Skin of body (tissue), 2 donors: ENCODE results near the gene OSM. TPM values are rescaled to one million over a fixed set of nuclear protein-coding genes. Genes with fewer than 3 reads are reported as not detected.

Experiments used
- DNase-seq: peaks from one replicate; lab custom pipeline; 2025; lab: John Stamatoyannopoulos, UW
- total RNA-seq: library from RNA; depleted of rRNA; stranded (reverse); fragments of >200 nt; gene quantifications from one replicate; pipeline ENCODE4 v1.2.3, GENCODE V29; 2014

The OSM gene
- total RNA-seq, 1 donor from 2014 or later = 1.3 TPM

DNA sequence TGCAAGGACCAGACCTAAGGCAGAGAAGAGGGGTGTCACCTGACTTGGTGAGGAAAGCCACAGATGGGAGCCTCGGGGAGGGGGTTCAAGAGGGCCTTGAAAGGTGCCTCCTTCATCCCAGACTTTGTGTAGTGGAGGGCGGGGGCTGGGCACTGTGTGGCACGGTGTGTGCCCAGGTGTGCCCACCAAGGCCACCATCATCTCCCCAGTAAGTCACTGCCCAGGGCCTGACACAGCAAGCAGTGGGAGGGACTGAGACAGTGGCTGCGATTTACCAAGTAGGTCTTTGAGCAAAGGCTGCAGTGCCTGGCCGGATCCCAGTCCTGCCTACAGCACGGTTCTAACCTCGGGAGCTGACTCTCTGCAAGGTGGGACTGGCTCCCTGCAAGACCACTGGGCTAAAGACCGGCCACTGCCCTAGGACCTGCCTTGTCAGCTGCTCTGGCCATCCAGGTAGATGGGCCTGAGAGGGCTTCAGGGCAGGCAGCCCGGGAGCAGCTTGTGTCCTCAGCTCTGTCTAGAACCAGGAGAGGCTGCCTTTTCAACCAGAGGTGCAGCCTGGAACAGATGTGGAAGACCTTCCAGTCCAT is 1.4 kb downstream of the OSM start:
- DNase-seq = no peak

DNA sequence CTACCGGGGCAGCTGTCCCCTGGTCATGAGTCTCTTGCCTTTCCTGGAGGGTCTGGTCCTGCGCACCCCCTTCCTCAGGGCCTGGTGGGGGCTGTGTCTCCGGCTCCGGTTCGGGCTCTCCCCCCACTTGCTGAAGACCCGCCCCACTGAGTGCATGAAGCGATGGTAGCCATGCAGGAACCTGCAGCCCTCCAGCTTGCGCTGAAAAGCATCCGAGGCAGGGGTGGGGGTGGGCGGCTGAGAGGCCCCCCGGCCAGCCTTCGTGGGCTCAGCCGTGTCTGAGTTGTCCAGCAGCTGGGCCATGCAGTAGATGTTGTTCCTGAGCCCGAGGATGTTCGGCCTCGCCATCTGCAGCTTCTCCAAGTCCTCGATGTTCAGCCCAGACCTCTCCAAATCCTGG is 2.8 kb downstream of the OSM start:
- no peak for DNase-seq

DNA sequence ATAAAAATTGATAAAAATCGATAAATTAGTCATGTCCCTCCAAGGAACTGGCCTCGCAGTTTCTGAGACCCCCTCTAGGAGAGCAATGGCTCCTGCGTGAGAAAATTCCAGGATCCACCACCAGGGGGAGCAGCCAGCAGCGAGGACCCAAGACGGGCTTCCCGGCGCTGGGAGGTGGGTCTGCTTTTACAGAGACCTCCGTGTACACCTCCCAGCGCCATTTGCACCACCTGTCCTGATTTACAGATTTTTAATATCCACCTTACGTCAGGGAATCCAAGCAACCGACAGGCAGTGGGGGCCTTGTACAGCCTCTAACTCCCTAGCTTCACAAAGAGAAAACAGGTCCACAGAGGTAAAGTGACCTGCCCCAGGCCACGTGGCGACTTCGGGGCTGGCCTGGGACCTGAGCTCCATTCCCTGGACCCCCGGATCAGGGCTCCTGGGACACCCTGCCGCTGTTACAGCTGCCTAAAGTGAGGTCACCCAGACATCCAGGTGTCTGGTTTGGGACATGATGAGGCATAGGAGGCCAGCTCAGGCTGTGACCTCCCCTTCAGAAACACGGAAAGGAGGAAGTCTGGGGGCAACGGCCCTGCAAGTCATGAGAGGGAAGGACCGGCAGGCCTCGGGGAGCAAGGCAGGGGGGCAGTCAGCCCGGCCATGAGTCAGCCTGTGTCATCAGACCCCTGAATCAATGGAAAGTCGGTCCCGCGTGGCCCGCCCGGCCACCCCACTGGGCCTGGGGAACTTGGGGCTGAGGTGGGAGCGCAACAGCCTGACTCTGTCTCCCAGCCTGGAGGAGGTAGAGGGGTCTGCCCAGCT is 3.5 kb downstream of the OSM start:
- peak; percentile 40 for DNase-seq

DNA sequence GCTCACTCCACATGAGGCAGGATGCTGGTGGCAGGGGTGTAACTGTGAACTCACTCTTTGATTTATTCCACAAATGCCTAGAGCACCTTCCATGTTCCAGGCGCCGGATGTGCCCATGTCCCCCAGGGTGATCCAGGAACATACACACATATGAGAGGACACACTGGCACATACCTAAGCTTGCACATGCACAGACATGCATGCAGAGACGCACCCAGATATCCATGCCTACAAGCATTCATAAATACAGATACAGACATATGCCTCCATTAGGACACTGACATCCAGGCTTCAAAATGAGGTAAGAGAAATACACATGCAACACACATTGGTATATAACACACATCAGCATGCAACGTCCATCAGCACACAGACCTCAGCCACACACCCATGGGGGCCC is 4.5 kb downstream of the OSM start:
- DNase-seq = peak; percentile 15

DNA sequence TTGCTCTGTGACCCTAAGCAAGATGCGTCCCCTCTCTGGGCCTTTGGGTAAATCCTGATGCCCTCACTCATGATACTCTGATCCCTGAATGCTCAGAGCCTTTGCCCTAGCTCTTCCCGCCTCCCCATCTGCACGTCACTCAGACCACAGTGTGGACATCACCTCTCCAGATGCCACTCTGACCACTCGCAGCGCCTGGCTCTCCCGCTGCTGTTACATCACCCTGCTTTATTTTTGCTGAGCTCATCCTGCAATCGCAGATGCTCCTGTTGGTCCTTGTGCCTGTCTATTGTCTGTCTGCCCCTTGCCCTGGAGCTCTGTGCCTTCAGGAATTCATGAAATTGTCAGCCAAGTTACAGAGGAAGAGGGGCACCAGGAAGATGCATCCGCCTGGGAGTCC is 5.5 kb downstream of the OSM start:
- no peak for DNase-seq

DNA sequence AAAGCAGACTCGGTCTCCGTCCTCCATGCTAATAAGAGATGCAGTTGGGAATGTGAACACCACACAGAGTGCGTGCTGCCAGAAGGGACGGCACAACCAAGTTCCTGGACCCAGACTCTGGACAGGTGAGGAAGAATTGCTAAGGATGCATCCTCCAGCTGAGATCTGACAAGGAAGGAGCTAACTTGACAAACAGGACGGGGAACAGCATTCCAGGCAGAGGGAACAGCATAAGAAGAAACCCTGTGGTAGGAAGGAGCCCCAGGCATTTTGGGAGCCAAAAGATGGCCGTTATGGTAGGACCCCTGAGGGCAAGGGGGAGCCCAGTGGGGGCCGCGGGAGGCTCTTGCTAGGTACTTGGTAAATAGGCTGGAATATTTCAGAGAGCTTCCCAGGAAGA is 6.0 kb downstream of the OSM start:
- DNase-seq = no peak

DNA sequence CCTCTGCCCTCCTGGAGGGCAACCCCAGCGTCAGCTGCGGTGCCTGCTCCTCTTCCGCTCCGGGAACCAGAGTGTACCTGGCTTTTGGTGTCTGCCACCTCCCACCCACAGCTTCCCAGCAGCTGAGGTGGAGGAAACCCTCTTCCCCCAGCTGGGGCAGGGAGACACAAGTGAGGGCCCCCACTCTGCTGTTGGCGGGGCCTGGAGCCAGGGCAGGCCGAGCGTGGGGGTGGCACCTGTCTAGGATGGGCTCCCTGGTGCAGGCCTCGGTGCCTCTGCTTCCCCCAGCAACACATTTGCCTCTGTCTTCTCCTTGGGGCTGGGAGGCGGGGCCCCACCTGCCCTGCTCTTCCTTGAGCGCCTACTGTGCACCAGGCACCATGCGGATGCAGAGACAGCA is 6.4 kb downstream of the OSM start:
- DNase-seq = no peak

DNA sequence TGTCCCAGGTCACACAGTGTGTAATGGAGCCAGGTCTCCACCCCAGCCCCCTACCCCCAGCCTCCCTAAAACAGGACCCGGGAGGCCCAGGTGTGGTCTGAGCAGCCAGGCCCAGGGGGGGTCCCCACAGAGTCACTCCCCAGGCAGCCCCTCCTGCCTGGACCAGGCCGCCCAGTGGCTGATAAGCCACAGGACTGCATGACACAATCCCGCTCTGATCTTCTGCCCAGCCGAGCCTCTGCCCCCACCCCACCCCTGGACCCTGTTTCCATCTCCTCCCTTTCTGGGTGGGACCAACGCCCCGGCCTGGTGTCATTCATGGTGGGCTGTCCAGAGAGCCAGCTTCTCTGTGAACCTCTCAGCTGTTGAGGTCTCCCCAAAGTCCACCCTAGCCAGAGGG is 12.3 kb downstream of the OSM start:
- no peak for DNase-seq

DNA sequence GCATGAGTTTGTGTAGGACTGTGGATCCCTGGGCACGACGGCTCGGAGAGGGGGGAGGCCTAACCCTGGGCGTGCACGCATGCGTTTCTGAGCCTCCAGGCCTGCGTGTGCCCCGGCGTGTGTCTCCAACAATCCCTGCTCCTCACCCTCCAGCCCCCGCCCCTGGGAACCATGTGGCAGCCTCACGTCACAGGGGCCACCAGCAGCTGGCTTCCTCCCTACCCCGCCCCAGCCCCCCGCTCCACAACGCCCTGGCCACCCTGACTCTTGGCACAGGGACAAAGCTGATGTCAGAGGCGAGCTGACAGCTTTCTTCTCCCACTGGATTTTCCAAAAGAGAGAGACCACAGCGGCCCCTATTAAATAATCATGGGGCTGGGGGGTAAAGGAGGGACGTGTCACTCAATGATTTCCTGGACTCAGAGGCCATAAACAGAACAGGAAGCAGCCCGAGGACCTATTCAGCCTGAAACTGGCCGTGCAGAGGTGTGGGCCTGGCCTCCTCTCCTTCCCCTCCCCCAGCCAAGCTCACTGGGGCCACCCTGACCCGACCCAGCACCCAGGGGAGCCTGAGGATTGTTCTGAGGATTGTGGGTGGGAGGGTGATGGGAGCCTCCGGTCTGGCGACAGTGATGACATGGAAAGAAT is 13.3 kb downstream of the OSM start:
- DNase-seq = peak; percentile 77

DNA sequence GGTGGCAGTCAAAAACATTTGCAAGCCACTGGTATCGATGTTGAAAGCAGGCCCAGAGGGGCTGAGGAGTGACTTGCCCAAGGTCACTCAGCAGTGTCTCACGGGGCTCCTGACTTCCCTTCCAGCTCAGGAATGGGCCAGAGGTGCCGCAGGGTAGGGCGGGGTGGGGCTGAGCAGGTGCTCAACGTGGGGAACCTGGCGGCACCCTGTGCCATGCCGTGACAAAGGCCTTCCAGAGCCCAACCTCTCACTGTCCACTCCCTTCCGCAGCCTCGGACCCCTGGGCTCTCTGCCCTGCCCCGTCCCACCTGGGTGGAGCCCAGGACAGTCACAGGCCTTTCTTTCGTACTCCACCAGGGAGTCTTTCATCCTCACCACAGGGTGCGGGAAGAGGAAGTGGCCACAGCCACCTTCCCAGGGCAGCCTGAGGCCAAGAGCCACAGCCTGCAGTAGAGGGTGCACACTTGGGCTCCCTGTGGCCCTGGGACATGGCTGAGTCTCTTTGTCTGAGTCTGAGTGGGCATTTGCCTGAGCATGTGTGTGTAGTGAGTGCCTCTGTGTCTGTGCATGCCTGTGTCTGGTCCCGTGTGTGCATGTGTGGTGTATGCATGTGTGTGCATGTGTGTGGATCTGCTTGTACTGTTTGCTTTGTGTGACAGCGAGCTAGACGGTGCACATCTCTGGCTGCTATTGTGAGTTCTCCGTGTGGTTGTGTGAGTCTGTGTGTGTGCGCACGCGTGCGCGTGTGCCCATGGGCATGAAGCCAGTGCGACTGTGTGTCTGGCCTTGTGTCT is 14.0 kb downstream of the OSM start:
- peak; percentile 53 for DNase-seq

DNA sequence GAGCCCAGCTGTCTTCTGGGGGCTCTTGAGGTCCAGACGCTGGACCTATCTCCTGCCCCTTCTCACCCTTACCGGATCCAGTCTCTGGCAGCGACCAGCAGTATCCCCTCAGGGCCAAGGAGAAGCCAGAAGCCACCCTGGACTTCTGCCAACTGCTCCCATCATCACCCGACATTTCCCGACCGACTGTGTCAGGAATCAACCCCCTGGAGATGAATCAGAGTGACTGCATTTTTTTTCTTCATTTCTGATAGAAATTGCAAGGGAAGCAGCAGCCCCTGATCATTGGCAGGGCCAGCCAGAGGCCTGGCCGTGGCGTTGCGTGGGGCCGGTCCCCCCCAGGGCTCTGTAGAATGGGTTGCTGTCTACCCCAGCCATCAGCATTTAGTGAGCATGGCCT is 14.9 kb downstream of the OSM start:
- no peak for DNase-seq

DNA sequence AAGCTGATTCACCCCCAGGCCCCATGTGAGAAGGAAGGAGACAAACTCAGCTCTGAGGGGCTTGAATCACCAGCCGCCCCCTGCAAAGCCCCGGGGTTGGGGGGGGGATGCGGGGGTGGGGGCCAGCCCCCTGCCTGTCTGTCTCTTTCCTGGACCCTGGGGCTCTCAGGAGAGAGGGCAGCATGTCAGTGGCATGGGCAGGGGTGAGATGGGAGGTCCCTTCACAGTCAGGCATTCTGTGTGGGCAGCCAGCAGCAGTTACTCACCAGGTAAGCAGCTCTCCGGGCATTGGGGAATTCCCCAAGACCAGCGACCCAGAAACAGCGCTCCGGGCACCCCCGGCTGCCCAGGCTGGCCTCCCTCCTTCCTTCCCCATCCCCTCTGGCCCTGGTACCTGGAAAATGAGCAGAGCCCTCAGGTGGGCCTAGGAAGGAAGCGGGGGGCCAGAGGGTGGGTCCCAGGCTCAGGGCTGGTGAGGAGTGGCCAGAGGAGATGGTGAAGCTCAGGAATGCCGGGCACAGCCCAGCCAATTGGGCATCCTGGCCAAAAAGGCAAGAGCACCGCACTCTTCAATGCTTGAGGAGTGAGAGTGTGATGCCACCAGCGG is 15.9 kb downstream of the OSM start:
- DNase-seq = no peak

DNA sequence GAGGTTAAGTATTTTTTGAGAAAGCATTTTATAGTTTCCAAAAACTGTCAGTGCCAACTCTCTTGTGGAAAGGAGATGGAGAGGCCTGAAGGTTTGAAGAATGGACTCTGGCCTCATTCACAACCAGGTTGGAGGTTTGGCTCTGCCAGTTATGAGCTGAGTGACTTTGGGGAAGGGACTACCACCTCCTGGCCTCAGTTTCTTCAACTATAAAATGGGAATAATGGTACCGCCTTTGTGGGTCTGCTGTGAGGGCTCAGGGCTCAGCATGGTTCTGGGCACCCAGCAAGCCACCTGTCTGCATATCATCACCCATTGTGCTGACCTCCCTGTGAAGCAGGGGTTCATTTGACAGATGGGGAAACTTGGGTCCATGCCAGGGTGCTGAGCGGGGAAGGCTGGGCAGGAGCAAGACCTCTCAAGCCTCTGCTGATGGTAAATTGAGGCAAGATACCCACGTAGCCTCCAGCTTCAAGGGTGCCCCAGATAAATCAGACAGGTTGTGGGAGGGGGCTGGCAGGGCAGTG is 16.5 kb downstream of the OSM start:
- DNase-seq = no peak

DNA sequence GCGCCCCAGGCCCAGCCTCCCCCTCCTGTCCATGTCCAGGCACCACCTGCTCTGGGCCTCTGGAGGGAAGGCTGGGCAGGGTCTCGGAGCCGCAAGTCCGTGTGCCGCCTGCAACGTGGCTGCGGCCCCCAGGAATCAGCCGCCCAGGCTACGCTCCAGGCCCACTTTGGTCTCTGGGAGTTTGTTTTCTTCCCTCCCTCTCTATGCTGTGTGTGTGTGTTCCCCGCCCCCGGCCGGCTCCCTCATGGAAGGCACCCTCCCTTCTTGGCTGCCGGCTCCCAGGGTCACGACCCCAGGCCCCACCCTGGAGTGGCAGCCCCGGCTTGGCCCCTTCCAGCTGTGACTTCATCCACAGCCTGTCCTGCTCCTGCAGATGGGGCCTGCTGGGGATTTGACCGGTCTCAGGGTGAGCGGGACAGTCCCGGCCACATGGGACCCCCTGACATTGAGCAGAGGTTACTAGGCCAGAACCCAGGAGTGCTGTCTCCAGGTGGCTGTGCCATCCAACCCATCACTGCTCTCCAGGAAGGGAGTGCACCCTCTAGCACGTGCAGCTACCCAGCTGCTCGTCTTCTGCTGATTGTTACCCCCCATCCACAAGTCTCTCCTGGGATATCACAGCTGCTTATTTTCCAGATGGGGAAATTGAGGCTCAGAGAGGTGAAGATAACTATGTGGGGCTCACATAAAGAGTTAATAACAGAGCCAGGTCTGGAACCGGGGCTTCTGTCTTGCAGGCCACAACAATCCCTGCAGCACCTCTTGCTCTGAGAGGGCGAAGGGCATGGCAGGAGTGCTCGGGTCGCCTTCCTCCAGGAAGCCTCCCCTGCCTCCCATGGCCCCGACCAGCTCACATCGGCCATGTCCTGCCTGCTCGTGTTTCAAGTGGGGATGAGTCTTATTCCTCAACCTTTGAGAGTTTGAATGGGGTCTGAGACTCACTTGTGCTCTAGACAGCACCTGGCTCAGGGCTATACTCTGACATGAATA is 17.3 kb downstream of the OSM start:
- DNase-seq = peak; percentile 21

DNA sequence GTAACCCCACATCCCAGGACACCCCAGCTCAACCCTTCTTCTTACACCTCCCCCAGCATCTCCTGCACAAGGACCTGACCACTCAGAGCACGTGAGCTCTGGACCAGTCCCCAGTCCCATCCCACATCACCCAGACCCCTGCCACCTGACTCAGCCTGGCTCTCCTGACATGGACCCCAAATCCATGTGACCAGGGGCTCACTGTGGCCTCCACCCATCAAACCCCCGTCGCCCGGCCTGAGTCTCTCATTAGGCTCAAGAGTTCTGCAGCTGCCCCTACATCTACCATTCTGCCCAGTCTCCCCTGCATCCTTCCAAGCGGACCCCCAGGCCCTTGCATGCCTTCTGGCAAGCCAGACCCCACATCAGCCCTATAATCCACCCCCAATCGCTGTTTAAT is 18.2 kb downstream of the OSM start:
- no peak for DNase-seq

DNA sequence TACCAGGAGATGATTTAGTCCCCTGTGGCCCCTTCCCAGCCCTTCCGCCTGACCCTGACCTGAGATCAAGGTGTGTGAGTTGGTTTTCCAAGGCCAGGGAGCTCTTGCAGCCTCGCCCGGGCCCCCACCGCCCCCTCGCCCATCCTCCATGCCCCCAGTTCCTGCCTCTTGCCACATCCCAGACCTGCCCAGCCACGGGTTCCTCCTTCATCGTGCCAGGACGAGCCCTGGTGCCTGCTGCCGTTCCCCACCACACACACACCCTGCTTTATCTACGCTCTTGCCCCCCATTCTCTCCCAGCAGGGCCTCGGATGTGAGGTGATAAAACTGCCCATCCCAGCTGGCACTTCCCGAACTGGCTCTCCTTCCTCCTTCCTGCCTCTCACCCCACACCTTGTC is 18.7 kb downstream of the OSM start:
- no peak for DNase-seq

DNA sequence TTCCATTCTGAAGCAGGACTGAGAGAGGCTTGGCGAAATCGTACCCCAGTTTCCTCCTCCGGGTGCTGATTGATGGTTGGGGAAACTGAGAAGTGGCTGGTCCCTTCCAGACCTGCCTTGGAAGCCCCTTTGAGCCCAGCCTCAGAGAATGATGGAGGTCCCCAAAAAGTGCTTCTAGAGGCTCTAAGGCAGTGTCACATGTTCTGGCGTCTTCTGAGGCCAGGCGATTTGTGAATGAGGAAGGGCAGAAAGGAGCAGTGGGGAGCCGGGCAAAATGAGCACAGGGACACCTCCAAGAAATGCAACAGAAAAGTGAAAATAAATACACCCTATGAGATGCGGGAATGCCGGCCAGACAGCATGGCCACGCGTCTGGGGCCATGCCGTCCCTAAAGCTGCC is 19.1 kb downstream of the OSM start:
- no peak for DNase-seq

DNA sequence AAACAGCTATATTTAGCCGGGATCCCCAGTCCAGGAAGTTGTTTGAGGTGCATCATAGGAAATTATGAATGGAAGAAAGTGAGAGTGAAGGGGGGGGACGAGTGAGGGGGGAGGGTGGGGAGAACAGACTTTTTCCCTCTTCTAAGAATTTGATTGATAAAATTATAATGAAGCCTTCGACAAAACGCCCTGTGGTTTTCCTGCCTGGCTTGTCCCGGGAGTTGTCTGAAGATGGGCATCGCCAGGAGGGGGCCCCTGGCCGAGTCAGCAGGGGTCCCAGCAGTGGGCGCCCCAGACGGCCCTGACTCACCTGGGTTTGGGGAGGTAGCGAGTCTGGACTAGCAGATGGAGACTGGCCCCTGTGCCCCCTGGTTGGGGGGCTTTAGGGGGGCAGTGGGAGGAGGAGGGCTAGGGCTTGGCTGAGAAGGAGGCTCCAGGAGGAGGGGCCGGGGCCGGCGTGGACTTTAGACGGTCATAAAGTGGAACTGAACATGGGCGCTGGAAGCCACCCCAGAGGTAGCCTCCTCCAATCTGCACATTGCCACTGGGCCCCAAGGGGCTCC is 19.8 kb downstream of the OSM start:
- DNase-seq = no peak

DNA sequence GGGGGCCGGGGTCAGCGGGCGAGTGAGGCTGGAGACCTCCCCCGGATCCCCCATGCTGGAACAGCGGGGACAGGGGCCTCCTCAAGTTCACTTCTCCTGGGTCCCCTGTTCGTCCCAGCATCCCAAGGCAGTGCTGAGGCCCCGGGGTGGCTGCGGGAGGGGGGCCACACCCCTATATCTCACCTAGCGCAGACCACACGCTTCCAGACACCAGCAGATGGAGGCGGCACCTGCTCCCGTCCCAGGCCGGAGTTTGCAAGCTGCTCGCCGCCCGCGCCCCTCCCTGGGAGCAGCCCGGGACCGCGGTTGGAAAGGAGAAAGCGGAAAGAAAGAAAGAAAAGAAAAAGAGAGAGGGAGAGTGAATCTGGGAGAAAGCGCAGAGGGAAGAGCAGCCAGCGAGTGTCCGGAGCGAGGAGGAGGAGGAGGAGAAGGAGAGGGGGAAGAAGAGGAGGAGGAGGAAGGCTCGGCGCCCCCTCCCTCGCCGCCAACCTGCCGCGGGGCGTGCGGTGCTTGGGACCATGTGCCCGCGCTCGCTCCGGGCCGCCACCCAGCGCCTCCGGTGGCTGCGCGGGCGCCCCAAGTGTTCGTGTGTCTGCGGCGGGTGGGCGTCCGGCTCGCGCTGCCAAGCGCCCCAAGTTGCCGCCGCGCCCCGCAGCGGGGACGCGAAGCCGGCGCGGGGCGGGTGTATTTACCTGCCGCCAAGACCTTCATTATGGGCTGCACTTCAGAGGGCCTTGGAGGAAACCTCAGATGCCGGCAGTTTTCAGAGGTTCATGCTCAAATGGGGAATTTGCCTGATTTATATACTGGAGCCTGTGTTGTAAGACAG is 20.5 kb downstream of the OSM start, which contains the start of gene LIF:
TSS of gene LIF (minus strand) at position 775 of the 829 bp plus-strand sequence. CDS start at position 711, 64 bp downstream.
- DNase-seq = no peak
